Mesothelial cell of epicardium (in vitro differentiated cells): ENCODE data around the gene ICAM4. TPM values are rescaled to one million over a fixed set of nuclear protein-coding genes. Genes with fewer than 3 reads are reported as not detected.

Source experiments
- DNase-seq, 2 experiments: peaks; one replicate each; pipeline ENCODE4 v3.0.0; 2021; ENCODE audit warnings: low spot score in 2 of 2; ENCODE audit not compliant: unreplicated experiment in 2 of 2
- H3K27ac Mint-ChIP-seq: 2 replicates; pipeline ENCODE4 v1.8.0; 2021; ENCODE audit warnings: mixed read lengths
- H3K27me3 Mint-ChIP-seq: 2 replicates; pipeline ENCODE4 v1.8.0; 2021; ENCODE audit warnings: low read depth, mixed read lengths
- H3K36me3 Mint-ChIP-seq: 2 replicates; pipeline ENCODE4 v1.8.0; 2021; ENCODE audit warnings: mixed read lengths
- H3K4me1 Mint-ChIP-seq: 2 replicates; pipeline ENCODE4 v1.8.0; 2021; ENCODE audit warnings: mixed read lengths
- H3K4me3 Mint-ChIP-seq: 2 replicates; pipeline ENCODE4 v1.8.0; 2021; ENCODE audit warnings: mild to moderate bottlenecking, moderate library complexity, mixed read lengths
- H3K9me3 Mint-ChIP-seq: 2 replicates; pipeline ENCODE4 v1.8.0; 2021; ENCODE audit warnings: mixed read lengths
- total RNA-seq: library from RNA; stranded (reverse); gene quantifications from 3 replicates; pipeline ENCODE4 v1.2.1, GENCODE V29; 2021
- TF ChIP-seq, protein P1 (sequence below): fragments of 200-600 bp; sonication (generic); IDR thresholded peaks from one replicate; pipeline ENCODE4 v1.5.0; 2021; ENCODE audit warnings: antibody characterized with exemption; ENCODE audit not compliant: unreplicated experiment

ICAM4 gene
- total RNA-seq, 1 donor from 2014 or later = 2.6 TPM

DNA sequence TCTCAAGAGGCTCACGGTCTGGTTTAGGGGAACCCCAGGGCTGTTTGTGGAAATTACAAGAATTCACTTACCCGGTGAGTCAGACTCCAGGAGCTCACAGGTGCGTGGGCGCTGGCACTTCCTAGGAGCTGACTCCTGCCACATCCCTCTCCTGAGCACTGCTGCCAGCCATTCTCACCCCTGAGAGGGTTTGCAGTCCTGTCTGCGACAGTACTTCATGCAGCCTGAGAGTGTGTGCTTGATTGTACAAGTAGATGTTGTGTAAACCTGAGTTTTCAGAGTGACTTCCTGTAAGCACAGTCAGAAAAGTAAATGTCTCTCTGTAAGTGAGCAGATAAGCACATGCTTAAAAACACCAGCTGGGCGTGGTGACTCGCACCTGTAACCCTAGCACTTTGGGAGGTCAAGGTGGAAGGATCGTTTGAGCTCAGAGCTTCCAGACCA is 26.6 kb upstream of the ICAM4 start:
- Mint-ChIP-seq H3K4me1 (no peaks in the 10 kb centered on the region), H3K27me3 (no peaks in the 10 kb centered on the region), H3K27ac (no peak overlapping the region), H3K36me3 (peaks cover 19% of the 10 kb centered on the region), H3K9me3 (no peaks in the 10 kb centered on the region), H3K4me3 (no peak overlapping the region)
- DNase-seq = no peak
- TF ChIP-seq, protein P1, sequence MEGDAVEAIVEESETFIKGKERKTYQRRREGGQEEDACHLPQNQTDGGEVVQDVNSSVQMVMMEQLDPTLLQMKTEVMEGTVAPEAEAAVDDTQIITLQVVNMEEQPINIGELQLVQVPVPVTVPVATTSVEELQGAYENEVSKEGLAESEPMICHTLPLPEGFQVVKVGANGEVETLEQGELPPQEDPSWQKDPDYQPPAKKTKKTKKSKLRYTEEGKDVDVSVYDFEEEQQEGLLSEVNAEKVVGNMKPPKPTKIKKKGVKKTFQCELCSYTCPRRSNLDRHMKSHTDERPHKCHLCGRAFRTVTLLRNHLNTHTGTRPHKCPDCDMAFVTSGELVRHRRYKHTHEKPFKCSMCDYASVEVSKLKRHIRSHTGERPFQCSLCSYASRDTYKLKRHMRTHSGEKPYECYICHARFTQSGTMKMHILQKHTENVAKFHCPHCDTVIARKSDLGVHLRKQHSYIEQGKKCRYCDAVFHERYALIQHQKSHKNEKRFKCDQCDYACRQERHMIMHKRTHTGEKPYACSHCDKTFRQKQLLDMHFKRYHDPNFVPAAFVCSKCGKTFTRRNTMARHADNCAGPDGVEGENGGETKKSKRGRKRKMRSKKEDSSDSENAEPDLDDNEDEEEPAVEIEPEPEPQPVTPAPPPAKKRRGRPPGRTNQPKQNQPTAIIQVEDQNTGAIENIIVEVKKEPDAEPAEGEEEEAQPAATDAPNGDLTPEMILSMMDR = no peak

DNA sequence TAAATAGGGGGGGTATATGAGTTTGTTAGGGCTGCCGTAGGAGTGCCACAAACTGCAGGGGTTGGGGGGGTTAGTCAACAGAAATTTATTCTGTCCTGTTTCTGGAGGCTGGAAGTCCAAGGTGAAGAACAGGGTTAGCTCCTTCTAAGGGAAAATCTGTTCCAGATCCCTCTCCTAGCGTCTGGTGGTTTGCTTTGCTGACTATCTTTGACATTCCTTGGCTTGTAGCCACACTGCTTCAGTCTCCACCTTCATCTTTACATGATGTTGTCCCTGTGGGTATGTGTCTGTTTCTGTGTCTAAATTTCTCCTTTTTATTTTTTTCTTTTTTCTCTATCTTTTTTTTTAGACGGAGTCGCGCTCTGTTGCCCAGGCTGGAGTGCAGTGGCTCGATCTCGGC is 24.0 kb upstream of the ICAM4 start:
- TF ChIP-seq, protein P1 = no peak
- no peaks in the 10 kb centered on the region for H3K4me1 Mint-ChIP-seq
- no peaks in the 10 kb centered on the region for H3K9me3 Mint-ChIP-seq
- H3K27me3 Mint-ChIP-seq = no peaks in the 10 kb centered on the region
- no peak overlapping the region for H3K27ac Mint-ChIP-seq
- no peak for DNase-seq
- peaks cover 4% of the 10 kb centered on the region for H3K36me3 Mint-ChIP-seq
- H3K4me3 Mint-ChIP-seq = no peak overlapping the region

DNA sequence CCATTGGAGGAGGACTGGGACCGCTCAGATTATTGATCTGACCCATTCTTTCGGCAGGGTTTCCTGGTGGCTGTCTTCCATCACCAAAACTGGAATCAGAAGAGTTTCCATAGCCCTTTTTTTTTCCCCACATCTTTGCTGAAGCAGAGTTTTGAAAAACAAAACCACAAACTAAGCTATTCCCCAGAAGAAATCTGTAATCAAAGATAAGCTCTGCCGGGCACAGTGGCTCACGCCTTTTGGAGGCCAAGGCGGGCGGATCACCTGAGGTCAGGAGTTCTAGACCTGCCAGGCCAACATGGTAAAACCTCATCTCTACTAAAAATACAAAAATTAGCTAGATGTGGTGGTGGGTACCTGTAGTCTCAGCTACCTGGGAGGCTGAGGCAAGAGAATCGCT is 20.0 kb upstream of the ICAM4 start:
- Mint-ChIP-seq H3K4me1 (no peaks in the 10 kb centered on the region), H3K36me3 (no peaks in the 10 kb centered on the region), H3K27ac (no peak overlapping the region), H3K4me3 (no peak overlapping the region), H3K9me3 (no peaks in the 10 kb centered on the region), H3K27me3 (peaks cover 31% of the 10 kb centered on the region)
- no peak for DNase-seq
- TF ChIP-seq, protein P1 = no peak

DNA sequence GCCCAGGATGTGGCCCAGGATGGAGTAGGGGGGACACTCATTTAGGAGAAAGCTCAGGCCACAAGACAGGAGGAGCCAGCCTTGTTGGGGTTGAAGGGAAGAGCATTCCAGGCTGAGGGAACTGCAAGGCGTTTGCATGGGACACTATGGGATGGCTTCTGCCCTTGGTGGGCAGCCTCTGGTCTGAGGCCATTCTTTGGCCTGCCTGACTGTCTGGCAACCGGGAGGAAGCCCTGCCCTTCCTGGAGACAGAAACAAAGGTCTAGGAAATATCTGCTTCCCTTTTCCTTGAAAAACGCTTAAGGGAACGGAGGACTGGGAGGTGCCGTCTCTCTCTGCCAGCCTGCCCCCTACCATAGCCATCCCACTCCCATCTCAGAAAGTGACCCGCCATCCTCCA is 18.7 kb upstream of the ICAM4 start:
- H3K27me3 Mint-ChIP-seq = peaks cover 42% of the 10 kb centered on the region

DNA sequence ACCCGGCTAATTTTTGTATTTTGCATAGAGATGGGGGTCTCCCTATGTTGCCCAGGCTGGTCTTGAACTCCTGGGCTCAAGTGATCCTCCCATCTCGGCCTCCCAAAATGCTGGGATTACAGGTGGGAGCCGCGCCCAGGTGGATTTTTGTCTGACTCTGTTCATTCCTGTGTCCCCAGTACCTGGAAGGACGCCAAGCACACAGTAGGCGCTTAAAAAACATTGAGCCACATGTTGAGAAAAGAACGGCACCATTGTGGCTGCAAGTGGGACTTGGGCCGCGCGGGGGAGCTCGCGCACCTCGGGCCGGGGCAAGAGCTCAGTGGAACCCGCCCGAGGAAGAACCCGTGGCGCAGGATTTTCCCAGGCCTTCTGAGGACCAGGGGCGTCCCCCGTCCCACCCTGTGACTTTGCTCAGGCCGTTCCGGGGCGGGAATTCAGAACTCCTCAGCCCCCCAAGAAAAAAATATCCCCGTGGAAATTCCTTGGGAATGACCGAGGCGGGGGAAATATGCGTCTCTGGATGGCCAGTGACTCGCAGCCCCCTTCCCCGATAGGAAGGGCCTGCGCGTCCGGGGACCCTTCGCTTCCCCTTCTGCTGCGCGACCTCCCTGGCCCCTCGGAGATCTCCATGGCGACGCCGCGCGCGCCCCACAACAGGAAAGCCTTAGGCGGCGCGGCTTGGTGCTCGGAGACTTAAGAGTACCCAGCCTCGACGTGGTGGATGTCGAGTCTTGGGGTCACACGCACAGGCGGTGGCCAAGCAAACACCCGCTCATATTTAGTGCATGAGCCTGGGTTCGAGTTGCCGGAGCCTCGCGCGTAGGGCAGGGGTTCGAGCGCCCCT is 17.2 kb upstream of the ICAM4 start:
- Mint-ChIP-seq H3K9me3 (no peaks in the 10 kb centered on the region), H3K4me1 (no peaks in the 10 kb centered on the region), H3K4me3 (peak overlapping the region; percentile 55), H3K27ac (no peak overlapping the region), H3K36me3 (no peaks in the 10 kb centered on the region), H3K27me3 (peaks cover 46% of the 10 kb centered on the region)
- DNase-seq = peak; percentile 70 to 89
- TF ChIP-seq, protein P1 = peak; percentile 84

More for the DNA sequence above, 18.7 kb upstream of the ICAM4 start:
- TF ChIP-seq, protein P1 = no peak
- Mint-ChIP-seq H3K4me1 (no peaks in the 10 kb centered on the region), H3K36me3 (no peaks in the 10 kb centered on the region), H3K27ac (no peak overlapping the region), H3K4me3 (no peak overlapping the region), H3K9me3 (no peaks in the 10 kb centered on the region)
- DNase-seq = no peak
